Body of pancreas (tissue), 4 donors: ENCODE results near the gene AFF4. TPM values are rescaled to one million over a fixed set of nuclear protein-coding genes. Genes with fewer than 3 reads are reported as not detected.
"Not testable (repeated sequence)": the region's sequence is repeated elsewhere in the genome, so short reads cannot be mapped to it uniquely, and the experiment has no call there.

ENCODE experiments used
- ATAC-seq: fragments of 150-250 bp; one replicate; pipeline ENCODE4 v1.9.1; 2016
- DNase-seq, 4 donors: peaks; one replicate each; pipeline ENCODE4 v3.0.0-alpha.2; 2019
- H3K27ac ChIP-seq, 4 donors: fragments of 200-600 bp; sonication (generic); 1 replicate in 3 of 4; 2 replicates in 1 of 4; pipeline versions ENCODE4 v1.5.1 to v1.6.1; 2016 to 2019; ENCODE audit warnings: mild to moderate bottlenecking in 1 of 4, mixed read lengths in 1 of 4, moderate library complexity in 1 of 4
- H3K27me3 ChIP-seq, 2 donors: fragments of 200-600 bp; sonication (generic); one replicate each; pipeline ENCODE4 v1.6.0; 2016; ENCODE audit warnings: mild to moderate bottlenecking in 1 of 2
- H3K36me3 ChIP-seq, 2 donors: fragments of 200-600 bp; sonication (generic); replicated peaks in 1 of 2; 2 replicates each; pipeline ENCODE4 v1.5.1; 2016; ENCODE audit warnings: low read depth in 2 of 2; ENCODE audit not compliant: insufficient read depth in 1 of 2
- H3K4me1 ChIP-seq: fragments of 200-600 bp; sonication (generic); one replicate; pipeline ENCODE4 v1.6.0; 2016
- H3K4me3 ChIP-seq, 2 donors: fragments of 200-600 bp; sonication (generic); 1 replicate in 1 of 2; 2 replicates in 1 of 2; pipeline ENCODE4 v1.5.1; 2016 to 2019
- H3K9me3 ChIP-seq, 3 donors: fragments of 200-600 bp; sonication (generic); 1 replicate in 2 of 3; 2 replicates in 1 of 3; pipeline ENCODE4 v1.5.1; 2016
- POLR2A ChIP-seq, 3 donors: fragments of 450-650 bp; IDR thresholded peaks; one replicate each; pipeline ENCODE4 v1.6.1; 2016; ENCODE audit warnings: antibody characterized with exemption in 3 of 3, mild to moderate bottlenecking in 2 of 3
- WGBS, 2 donors: methylation state at CpG; one replicate each; pipeline ENCODE4 v1.1.5; 2017; 5-methylcytosine and 5-hydroxymethylcytosine counted together
- intact Hi-C: fragments of 100-400 bp; cut with DNase I; formaldehyde crosslinking; loops from one replicate; pipeline ENCODE4 v1.15.1; 2023
- total RNA-seq, 2 donors: library from RNA; depleted of rRNA; stranded (reverse); fragments of >200 nt; gene quantifications; one replicate each; pipeline ENCODE4 v1.1.0, GENCODE V29; 2016
- TF ChIP-seq, protein P1 (sequence below), 7 experiments: fragments of 450-650 bp in 4 of 7; fragments of 200-600 bp in 3 of 7; sonication (generic) in 3 of 7; IDR thresholded peaks; one replicate each; pipeline ENCODE4 v1.5.1; 2016 to 2019; ENCODE audit warnings: antibody characterized with exemption in 7 of 7

The AFF4 gene
- total RNA-seq, 2 donors from 2014 or later = 31.4 to 32.3 TPM

DNA sequence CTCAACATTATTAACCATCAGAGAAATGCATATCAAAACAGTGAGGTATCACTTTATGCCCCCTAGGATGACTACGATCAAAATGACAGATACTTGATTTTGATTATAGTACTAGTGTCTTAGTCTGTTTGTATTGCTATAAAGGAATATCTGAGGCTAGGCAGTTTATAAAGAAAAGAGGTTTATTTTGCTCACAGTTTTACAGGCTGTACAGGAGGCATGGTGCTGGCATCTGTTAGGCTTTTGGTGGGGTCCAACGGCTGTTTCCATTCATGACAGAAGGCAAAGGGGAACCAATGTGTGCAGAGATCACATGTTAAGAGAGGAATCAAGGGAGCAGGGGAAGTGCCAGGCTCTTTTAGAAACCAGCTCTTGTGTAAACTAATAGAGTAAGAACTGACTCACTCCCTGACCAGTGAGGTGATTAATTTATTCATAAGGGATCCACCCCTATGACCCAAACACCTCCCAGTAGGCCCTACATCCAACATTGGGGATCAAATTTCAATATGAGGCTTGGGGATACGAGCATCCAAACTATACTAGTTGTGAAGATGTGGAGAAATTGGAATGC, 16.0 kb upstream of the AFF4 start:
- DNase-seq = peak in 1 of 4 donors; percentile 3
- no peak for ATAC-seq
- Histone ChIP-seq H3K4me1 (no peaks in the 10 kb centered on the region), H3K9me3 (no peaks in the 10 kb centered on the region), H3K4me3 (no peak overlapping the region), H3K27me3 (no peaks in the 10 kb centered on the region), H3K36me3 (no peaks in the 10 kb centered on the region), H3K27ac (no peak overlapping the region)
- no peak for TF ChIP-seq POLR2A (IDR thresholded peaks at IDR 0.05)
- TF ChIP-seq, protein P1, sequence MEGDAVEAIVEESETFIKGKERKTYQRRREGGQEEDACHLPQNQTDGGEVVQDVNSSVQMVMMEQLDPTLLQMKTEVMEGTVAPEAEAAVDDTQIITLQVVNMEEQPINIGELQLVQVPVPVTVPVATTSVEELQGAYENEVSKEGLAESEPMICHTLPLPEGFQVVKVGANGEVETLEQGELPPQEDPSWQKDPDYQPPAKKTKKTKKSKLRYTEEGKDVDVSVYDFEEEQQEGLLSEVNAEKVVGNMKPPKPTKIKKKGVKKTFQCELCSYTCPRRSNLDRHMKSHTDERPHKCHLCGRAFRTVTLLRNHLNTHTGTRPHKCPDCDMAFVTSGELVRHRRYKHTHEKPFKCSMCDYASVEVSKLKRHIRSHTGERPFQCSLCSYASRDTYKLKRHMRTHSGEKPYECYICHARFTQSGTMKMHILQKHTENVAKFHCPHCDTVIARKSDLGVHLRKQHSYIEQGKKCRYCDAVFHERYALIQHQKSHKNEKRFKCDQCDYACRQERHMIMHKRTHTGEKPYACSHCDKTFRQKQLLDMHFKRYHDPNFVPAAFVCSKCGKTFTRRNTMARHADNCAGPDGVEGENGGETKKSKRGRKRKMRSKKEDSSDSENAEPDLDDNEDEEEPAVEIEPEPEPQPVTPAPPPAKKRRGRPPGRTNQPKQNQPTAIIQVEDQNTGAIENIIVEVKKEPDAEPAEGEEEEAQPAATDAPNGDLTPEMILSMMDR (IDR thresholded peaks at IDR 0.05) = no peak
- WGBS, 2 donors = 74 to 93% methylated on average over 3 of the region's 3 CpGs
- intact Hi-C loops = no loop called here

DNA sequence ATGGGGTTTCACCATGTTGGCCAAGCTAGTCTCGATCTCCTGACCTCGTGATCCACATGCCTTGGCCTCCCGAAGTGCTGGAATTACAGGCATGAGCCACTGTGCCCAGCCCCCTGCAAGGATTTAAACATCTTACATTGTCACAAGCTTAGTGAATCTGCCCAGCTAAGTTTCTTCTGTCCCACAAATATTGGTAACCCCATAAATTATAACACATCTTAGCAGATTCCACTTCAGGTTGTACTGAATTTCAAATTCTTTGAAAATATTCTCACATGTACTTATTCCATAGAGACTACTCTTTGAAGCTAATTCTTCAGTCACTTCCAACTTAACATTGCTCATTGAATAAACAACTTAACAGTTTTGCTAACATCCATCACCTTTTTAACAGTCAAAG, 13.4 kb upstream of the AFF4 start:
- Histone ChIP-seq H3K36me3 (no peaks in the 10 kb centered on the region), H3K4me1 (no peaks in the 10 kb centered on the region), H3K9me3 (no peaks in the 10 kb centered on the region), H3K27ac (no peak overlapping the region), H3K27me3 (no peaks in the 10 kb centered on the region), H3K4me3 (no peak overlapping the region)
- ATAC-seq = no peak
- TF ChIP-seq, protein P1 (IDR thresholded peaks at IDR 0.05) = no peak
- no peak for TF ChIP-seq POLR2A (IDR thresholded peaks at IDR 0.05)
- intact Hi-C loops = no loop called here
- no peak for DNase-seq
- 91 to 100% methylated on average over 2 to 3 of the region's 3 CpGs for WGBS, 2 donors

DNA sequence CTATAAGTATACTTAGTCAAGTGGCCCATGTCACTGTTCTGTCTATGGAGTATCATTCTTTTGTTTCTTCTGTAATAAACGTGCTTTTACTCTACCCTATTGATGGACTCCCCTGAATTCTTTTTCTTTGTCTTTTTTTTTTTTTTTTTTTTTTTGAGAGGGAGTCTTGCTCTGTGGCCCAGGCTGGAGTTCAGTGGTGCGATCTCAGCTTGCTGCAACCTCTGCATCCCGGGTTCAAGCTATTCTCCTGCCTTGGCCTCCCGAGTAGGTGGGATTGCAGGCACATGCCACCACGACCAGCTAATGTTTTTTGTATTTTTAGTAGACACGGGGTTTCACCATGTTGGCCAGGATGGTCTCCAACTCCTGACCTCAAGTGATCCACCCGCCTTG, 9.0 kb upstream of the AFF4 start:
- H3K9me3 ChIP-seq, ATAC-seq: not testable (repeated sequence)

DNA sequence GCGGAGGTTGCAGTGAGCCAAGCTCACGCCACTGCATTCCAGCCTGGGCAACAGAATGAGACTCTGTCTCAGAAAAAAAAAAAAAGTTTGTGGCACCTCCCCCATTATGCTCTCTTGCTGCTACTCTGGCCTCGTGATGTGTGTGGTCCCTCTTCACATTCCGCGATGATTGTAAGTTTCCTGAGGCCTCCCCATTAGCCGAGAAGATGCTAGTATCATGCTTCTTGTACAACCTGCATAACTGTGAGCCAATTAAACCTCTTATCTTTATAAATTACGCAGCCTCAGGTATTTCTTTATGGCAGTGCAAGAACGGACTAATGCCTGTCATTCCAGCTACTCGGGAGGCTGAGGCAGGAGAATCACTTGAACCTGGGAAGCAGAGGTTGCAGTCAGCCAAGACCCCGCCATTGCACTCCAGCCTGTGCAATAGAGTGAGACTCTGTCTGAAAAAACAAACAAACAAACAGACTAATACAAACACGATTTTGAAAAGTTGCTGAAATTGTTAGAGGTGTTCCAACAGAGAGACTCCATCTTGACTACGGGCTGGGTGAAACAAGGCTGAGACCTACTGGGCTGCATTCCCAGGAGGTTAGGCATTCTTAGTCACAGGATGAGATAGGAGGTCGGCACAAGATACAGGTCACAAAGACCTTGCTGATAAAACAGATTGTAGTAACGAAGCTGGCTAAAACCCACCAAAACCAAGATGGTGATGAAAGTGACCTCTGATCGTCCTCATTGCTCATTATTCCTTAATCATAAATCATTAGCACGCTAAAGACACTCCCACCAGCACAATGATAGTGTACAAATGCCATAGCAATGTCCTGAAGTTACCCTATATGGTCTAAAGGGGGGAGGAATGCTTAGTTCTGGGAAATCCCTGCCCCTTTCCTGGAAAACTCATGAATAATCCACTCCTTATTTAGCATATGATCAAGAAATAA, 8.3 kb upstream of the AFF4 start:
- DNase-seq (no peak), ATAC-seq (no peak)
- Histone ChIP-seq H3K9me3 (no peaks in the 10 kb centered on the region), H3K27ac (no peak overlapping the region), H3K27me3 (no peaks in the 10 kb centered on the region), H3K4me3 (no peak overlapping the region), H3K4me1 (no peaks in the 10 kb centered on the region), H3K36me3 (no peaks in the 10 kb centered on the region)
- WGBS, 2 donors = 71 to 75% methylated on average over 16 of the region's 16 CpGs
- no peak for TF ChIP-seq POLR2A (IDR thresholded peaks at IDR 0.05)
- TF ChIP-seq, protein P1 (IDR thresholded peaks at IDR 0.05) = no peak
- intact Hi-C loops = no loop called here

More for the DNA sequence above, 9.0 kb upstream of the AFF4 start:
- H3K27ac ChIP-seq, DNase-seq, H3K27me3 ChIP-seq, intact Hi-C loops, H3K4me3 ChIP-seq, H3K36me3 ChIP-seq, H3K4me1 ChIP-seq: not testable (repeated sequence)
- 87 to 93% methylated on average over 7 of the region's 7 CpGs for WGBS, 2 donors

DNA sequence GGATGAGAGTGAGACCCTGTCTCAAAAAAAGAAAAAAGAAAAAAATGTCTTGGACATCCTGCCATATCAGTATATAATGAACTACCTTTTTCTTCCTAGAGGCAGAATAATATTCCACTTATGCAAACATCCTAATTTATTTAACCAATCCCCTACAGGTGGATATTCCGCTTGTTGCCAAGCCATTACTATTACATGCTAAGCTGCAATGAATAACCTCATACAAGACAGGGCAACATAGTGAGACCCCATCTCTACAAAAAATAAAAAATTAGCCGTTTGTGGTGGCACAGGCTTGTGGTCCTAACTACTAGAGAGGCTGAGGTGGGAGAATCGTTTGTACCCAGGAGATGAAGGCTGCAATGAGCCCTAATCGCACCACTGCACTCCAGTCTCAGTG, 1.7 kb upstream of the AFF4 start:
- H3K27me3 ChIP-seq = no peaks in the 10 kb centered on the region
- no peak for DNase-seq
- no peak for ATAC-seq
- H3K36me3 ChIP-seq = no peaks in the 10 kb centered on the region
- intact Hi-C loops = no loop called here
- no peak overlapping the region for H3K4me3 ChIP-seq
- peaks cover 23% of the 10 kb centered on the region for H3K4me1 ChIP-seq
- 87 to 92% methylated on average over 4 of the region's 4 CpGs for WGBS, 2 donors
- no peak overlapping the region for H3K27ac ChIP-seq
- H3K9me3 ChIP-seq = no peaks in the 10 kb centered on the region
- no peak for TF ChIP-seq POLR2A (IDR thresholded peaks at IDR 0.05)
- TF ChIP-seq, protein P1 (IDR thresholded peaks at IDR 0.05) = no peak
